Stimulated activated CD4-positive, alpha-beta T cell treated with anti-CD3 and anti-CD28 coated beads, Interleukin-4, amount 100 ng/mL, for 48 hours (primary cell): ENCODE data around the gene ZBTB7B.

Source experiments
- DNase-seq, 2 donors: peaks; one replicate each; pipeline ENCODE4 v3.0.0-alpha.2; 2020; ENCODE audit warnings: low read depth in 2 of 2

The ZBTB7B gene

GRCh38 chr1:155003766-155004351 is 1.3 kb downstream of the ZBTB7B start:
- no peak for DNase-seq

- DNase-seq: no peak
Observed at GRCh38 chr1:155004352-155005075, 1.9 kb downstream of the ZBTB7B start.

- no peak for DNase-seq
Observed at GRCh38 chr1:155005076-155006011, 2.7 kb downstream of the ZBTB7B start.

- no peak for DNase-seq
Observed at GRCh38 chr1:155006601-155007101, 4.0 kb downstream of the ZBTB7B start.

- no peak for DNase-seq
Observed at GRCh38 chr1:155007251-155007828, 4.7 kb downstream of the ZBTB7B start.

- peak; percentile 71 to 85 for DNase-seq
Observed at GRCh38 chr1:155008015-155008941, 5.7 kb downstream of the ZBTB7B start.

- peak in 1 of 2 donors; percentile 30 for DNase-seq
Observed at GRCh38 chr1:155009221-155009711, 6.7 kb downstream of the ZBTB7B start.

- no peak for DNase-seq
Observed at GRCh38 chr1:155009742-155010141, 7.1 kb downstream of the ZBTB7B start.

- no peak for DNase-seq
Observed at GRCh38 chr1:155010211-155010918, 7.8 kb downstream of the ZBTB7B start.

- DNase-seq: no peak
Observed at GRCh38 chr1:155011004-155011416, 8.4 kb downstream of the ZBTB7B start.

- DNase-seq: no peak
Observed at GRCh38 chr1:155011437-155012025, 8.9 kb downstream of the ZBTB7B start.

GRCh38 chr1:155012026-155012546 is 9.5 kb downstream of the ZBTB7B start:
- DNase-seq: peak in 1 of 2 donors; percentile 42

- DNase-seq: no peak
Observed at GRCh38 chr1:155012776-155013602, 10.4 kb downstream of the ZBTB7B start.

- DNase-seq: no peak
Observed at GRCh38 chr1:155013632-155014031, 11.0 kb downstream of the ZBTB7B start.

GRCh38 chr1:155014709-155015508 is 12.3 kb downstream of the ZBTB7B start:
- no peak for DNase-seq

- no peak for DNase-seq
Observed at GRCh38 chr1:155015527-155016230, 13.1 kb downstream of the ZBTB7B start.
